ENCODE measurements around the gene CACNB4.

DNA sequence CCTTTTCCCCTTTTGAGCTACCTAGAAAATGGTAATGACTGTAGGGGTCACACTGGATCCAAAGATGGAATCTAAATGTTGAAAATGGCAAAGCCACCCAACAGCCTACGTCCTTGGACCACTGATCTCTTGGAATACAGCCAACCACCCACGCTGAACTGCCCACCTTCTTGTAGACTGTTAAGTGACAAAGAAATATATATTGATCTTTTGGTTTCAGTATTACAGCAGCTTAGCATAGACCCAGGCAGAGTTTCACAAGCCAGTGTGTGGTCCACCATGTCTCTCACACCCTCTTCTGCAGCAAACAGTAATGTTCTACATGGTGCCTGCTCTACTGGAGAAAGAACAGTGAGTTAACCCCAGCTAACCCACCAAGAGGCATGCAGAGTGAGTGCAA, 20.2 kb downstream of the CACNB4 start:
- no peak for TF ChIP-seq CTCF (conservative IDR thresholded peaks at IDR 0.05; ENCODE audit: low read length)
- no peak for TF ChIP-seq EZH2phosphoT487 (IDR thresholded peaks at IDR 0.05; ENCODE audit: borderline replicate concordance, low read depth, low read length)

Data from OCI-LY7 (cell line).